Hematopoietic multipotent progenitor cell treated with erythropoietin and hydrocortisone succinate and interleukin-3 and kit ligand, for 6 days (in vitro differentiated cells): ENCODE results near the gene MOV10L1.

Experiments
- DNase-seq: peaks from one replicate; pipeline ENCODE4 v3.0.0-alpha.2; 2015

MOV10L1 gene

DNA sequence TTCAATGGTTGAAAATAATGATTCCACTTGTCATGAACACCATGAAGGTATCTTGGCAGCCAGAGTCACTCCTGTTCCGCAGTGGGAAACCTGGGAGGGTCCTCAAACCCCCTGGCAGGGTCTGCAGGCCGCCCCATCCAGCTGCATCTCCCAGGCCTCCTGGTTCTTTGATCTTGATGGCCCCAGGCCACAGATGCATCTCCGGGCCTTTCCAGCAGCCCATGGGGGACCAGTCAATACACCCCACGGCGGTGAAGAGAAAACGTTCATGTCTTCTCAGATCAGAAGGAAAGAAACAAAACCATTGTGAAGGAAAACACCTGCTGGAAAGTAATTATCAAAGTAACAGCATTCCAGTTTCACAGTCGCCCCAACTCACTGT lies 29.9 kb upstream of the MOV10L1 start:
- no peak for DNase-seq

- no peak for DNase-seq
Observed at GRCh38 chr22:50060441-50061140, 29.2 kb upstream of the MOV10L1 start.

DNA sequence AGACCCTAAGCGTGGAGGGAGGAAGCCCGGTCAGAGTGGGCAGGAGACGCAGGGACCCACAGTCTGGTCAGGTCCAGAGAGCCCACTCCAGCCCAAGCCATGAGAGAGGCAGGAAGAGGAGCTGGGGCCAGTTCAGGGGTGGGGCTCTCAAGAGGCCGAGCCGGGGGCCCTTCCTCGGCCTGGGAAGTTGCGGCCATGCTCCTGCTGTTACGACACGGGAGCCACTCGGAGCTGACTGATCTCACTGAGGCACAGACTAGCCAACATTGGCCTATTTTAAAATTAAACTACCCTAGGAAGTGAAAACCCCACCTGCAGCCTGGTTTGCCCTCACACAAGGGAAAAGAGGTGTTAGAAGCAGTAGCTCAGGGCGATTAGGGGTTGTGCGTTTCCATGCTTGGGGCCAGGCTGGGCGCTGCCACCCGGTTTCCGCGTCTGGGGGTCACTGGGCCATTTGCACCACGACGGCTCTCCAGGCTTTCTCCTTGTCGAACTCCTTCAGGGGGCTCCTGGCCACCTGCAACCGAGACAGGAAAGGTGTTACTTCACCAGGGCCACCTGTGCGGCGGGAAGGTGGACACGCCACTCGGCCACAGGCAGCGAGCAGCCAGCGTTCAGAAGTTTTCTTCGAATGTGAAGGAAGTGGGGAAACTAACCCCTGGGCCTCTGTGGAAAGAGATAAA lies 28.5 kb upstream of the MOV10L1 start:
- peak; percentile 29 for DNase-seq

DNA sequence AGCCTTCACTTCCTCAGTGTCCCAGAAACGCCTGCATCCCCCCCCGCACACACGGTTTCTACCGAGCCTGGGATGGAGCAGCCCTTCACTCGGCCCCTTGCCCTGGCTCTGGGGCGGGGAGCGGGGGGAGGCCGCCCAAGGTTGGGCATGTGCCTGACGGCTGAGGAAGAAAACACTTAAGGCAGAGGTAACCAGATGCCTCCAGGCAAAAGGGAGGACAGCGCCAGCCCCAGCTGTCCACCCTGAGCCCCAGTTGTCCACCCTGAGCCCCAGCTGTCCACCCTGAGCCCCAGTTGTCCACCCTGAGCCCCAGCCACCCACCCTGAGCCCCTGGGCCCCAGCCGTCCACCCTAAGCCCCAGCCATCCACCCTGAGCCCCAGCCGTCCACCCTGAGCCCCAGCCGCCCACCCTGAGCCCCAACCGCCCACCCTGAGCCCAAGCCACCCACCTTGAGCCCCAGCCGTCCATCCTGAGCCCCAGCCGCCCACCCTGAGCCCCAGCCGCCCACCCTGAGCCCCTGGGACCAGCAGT lies 27.9 kb upstream of the MOV10L1 start:
- peak; percentile 65 for DNase-seq

GRCh38 chr22:50062509-50063135 lies 27.2 kb upstream of the MOV10L1 start:
- no peak for DNase-seq

- no peak for DNase-seq
Observed at GRCh38 chr22:50063589-50064393, 26.0 kb upstream of the MOV10L1 start.

GRCh38 chr22:50064453-50064852 lies 25.4 kb upstream of the MOV10L1 start:
- no peak for DNase-seq

GRCh38 chr22:50067244-50067643 lies 22.6 kb upstream of the MOV10L1 start:
- no peak for DNase-seq

GRCh38 chr22:50068096-50068495 lies 21.7 kb upstream of the MOV10L1 start:
- DNase-seq, result no peak

DNA sequence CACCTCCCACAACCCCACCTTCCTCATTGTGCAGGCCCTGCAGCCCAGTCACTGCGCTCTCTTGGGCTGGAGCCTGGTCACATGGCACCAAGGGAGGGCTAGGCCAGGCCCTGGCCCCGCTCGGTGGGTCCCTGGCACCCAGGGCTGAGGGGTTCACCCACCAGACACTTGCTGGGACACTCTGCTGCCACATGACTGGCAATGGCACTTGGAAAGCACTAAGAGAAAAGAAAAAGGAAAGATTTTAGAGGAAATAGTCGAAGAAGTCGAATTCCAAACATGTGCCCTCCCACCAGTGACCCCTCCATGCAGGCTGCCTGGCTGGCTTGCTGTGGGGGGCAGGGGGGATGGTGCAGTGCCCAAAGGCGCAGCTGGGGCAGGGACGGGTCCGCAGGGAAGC lies 19.4 kb upstream of the MOV10L1 start:
- no peak for DNase-seq

- no peak for DNase-seq
Observed at GRCh38 chr22:50071432-50072166, 18.2 kb upstream of the MOV10L1 start.

DNA sequence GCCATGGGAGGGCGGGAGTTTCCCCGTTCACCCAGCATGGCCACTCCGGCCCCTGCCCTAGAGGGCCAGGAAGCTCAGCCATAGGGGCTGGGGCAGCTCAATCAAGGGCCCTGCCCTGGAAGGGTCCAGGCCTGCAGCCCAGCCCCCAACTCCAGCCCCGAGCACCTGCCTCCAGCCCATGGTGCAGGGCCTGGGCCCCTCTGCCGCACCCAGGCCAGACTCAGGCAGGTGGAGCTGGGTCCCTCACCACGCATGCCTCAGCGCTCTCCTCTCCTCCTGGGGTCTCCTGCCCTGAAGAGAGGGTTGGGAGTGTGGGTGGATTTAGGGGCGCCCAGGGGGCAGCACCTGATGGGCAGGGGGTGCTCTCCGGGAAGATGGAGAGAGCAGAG lies 17.6 kb upstream of the MOV10L1 start:
- no peak for DNase-seq

DNA sequence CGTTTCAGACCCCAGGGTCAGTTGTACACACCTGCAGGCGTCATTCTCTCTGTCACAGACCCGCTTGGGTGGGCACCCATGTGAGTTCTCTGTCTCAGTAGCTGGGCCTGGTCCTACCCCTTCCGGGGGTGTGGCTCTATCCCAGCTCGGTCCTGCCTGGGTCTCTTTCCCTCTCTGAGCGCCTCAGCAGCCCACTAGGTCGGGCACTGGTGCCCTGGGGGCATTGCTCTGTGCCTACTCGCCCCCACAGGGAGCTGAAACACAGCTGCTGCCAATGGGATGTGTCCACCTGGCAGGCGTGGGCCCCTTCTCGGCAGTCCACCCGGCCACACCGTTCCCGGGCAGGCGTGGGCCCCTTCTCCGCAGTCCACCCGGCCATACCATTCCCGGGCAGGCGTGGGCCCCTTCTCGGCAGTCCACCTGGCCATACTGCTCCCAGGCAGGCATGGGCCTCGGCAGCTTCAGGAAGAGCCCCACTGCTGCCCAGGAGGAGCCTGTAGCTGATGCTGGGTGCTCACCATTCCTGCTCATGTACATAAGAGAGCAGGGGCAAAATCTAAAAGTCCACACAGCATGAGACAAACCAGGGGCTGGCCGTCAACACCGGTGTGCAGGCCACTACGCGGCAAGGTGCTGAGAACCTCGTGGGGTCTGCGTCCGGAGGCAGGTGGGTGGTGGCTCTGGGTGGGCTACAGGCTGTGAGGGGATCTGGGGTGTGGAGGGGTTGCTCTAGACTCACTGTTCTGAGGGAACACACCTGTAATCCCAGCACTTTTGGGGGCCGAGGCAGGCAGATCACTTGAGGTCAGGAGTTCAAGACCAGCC lies 16.9 kb upstream of the MOV10L1 start:
- no peak for DNase-seq

- no peak for DNase-seq
Observed at GRCh38 chr22:50074056-50074455, 15.8 kb upstream of the MOV10L1 start.

DNA sequence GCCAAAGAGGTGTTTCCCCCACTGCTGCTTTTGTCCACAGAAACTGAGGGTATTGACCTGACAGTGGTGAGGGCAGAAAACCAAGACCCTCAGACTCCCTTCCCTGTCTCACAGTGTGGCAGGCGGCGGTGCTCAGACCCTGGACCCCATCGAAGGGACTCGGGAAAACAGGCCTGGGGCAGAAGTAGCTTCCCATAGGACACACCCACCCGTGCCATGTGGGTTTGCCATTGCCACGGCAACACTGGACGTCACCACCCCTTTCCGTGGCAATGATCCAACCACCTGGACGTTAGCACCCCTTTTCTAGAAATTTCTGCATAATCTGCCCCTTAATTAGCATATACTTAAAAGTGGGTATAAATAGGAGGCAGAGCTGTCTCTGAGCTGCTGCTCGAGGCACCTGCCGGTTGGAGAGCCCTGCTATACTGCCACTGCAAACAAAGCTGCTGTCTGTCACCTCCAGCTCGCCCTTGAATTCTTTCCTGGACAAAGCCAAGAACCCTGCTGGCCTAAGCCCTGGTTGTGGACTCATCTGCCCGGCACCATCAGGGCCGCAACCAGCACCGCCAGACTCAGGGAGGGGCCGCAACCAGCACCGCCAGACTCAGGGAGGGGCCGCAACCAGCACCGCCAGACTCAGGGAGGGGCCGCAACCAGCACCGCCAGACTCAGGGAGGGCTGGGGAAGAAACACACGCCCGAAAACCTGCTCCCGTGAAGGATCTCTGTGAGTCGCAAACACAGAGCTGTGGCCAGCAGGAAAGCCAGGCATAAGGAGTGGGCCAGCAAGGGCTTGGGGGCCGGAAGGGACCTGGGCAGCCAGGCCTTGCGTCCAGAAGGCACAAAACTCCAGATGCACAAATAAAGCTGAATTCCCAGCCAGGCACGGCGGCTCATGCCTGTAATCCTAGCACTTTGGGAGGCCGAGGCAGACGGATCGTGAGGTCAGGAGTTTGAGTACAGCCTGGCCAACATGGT lies 15.0 kb upstream of the MOV10L1 start:
- DNase-seq, result no peak

DNA sequence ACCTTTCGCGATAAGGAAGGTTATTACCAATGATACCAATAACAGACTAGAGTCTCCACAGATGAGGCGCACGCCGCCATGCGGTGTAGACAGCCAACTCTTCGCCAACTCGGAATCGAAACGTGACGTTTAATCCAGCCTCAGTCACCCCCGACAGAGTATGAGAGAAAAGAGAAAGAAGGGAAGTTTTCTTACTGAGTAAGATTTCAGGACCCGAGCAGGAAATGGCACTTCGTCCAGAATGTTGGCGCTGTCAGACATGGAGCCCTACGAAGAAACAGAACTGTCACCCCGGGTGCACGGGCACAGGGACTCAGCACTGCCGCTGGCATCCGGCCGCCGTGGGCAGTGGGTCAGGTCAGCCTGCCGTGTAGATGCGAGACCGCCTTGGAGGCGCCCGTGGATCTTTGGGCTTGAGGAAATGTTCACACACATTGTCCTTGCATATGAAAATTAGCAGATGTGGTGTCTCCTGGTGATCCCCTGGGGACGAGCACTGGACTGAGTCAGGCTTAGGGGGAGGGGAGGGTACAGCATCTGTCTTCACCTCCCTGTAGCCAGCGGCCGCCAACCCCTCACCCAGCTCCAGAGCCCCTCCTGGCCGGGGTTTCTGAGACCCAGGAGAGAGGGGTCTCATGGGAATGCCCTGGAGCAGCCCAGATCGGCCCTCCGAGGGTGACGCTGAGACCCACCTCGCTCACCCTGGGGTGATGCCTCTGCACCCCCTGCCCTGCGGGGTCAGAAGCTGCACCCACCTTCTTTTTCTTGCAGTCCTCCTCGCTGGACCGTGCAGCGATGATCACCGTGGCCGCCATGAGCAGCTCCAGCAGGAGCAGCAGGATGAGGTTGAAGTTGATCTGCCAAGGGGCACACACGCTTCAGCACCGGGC lies 12.9 kb upstream of the MOV10L1 start:
- DNase-seq, result no peak

DNA sequence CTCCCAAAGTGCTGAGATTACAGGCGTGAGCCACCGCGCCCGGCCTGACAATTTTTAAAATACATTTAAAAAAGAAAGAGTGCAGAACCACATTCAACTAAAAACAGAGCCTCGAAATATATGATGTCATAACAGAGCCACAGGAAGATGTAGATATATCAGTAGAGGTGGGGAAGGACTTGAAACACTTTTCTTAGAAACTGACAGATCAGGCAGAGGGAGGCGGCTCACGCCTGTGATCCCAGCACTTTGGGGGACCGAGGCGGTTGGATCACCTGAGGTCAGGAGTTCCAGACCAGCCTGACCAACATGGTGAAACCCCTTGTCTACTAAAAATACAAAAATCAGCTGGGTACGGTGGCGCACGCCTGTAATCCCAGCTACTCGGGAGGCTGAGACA lies 11.6 kb upstream of the MOV10L1 start:
- DNase-seq, result no peak

GRCh38 chr22:50078761-50079160 lies 11.0 kb upstream of the MOV10L1 start:
- no peak for DNase-seq

DNA sequence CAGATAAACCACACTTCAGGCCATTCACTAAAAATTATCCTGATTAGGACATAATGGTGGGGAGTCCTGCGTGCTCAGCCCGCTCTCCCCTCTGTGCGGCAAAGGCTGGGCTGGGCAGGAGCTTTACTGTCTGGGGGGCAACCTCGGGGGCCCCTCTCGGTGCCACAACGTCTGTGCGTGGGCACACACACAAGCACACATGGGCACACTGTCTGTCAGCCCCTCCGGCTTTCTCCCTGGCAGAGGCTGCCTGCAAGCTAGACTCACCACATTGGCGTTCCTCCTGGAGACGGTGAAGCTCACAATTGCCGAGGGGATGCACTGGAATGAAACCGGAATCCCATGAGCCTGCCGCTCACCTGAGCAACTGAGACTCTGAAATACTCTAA lies 9.7 kb upstream of the MOV10L1 start:
- DNase-seq, result no peak
